ENCODE measurements around the gene FUCA2.
"Not testable (repeated sequence)": the region's sequence is repeated elsewhere in the genome, so short reads cannot be mapped to it uniquely, and the experiment has no call there.

Gene FUCA2

GRCh38 chr6:143450453-143451371 lies 60.8 kb downstream of the FUCA2 start, which contains the start of the genes ADAT2 and PEX3:
Gene ADAT2, minus strand, starts transcription at chr6:143450695. Its CDS starts 37 bp downstream, at chr6:143450658.
Gene PEX3, plus strand, starts transcription at chr6:143450805. Its CDS starts 238 bp downstream, at chr6:143451043.
- peak within 1 kb of the TSS; percentile 97 for H2AFZ ChIP-seq (ENCODE audit: low read length)
- peak within 1 kb of the TSS; percentile 82 for H3K9ac ChIP-seq (ENCODE audit: low read depth, low read length, poor library complexity, severe bottlenecking)
- H3K79me2 ChIP-seq (ENCODE audit: insufficient read depth, low read length), result peaks cover 70% of the 10 kb centered on the region
- H3F3A ChIP-seq (ENCODE audit: low read depth), result peaks cover 13% of the 10 kb centered on the region; the same call in 1 of the 2 replicates
- peak within 1 kb of the TSS; percentile 93 for H3K4me2 ChIP-seq (ENCODE audit: low read depth, low read length, poor library complexity, severe bottlenecking)
- no peaks in the 10 kb centered on the region for H4K20me1 ChIP-seq (ENCODE audit: insufficient read depth, low read length, poor library complexity, severe bottlenecking)
- peaks cover 44% of the 10 kb centered on the region for H3K4me1 ChIP-seq (ENCODE audit: insufficient read depth, low read length, poor library complexity, severe bottlenecking)
- TF ChIP-seq EZH2phosphoT487 (IDR thresholded peaks at IDR 0.05; ENCODE audit: borderline replicate concordance) (no peak), CTCF (conservative IDR thresholded peaks at IDR 0.05; ENCODE audit: low read length) (no peak)
- H3K9me3 ChIP-seq (ENCODE audit: insufficient read depth, low read depth, low read length), result no peaks in the 10 kb centered on the region
- no peaks in the 10 kb centered on the region for H3K27me3 ChIP-seq (ENCODE audit: insufficient read depth, low read length, poor library complexity, severe bottlenecking)
- H3K9me2 ChIP-seq (replicated peaks; ENCODE audit: low read depth, low read length), result no peaks in the 10 kb centered on the region
- H3K4me3 ChIP-seq (ENCODE audit: low read length, poor library complexity, severe bottlenecking), result peak within 1 kb of the TSS; percentile 98
- H3K36me3 ChIP-seq (ENCODE audit: insufficient read depth, low read length), result no peaks in the 10 kb centered on the region

GRCh38 chr6:143449714-143450452 lies 61.6 kb downstream of the FUCA2 start:
- Histone ChIP-seq H3K36me3 (ENCODE audit: insufficient read depth, low read length) (no peaks in the 10 kb centered on the region), H2AFZ (ENCODE audit: low read length) (peak overlapping the region; percentile 97), H3K9ac (ENCODE audit: low read depth, low read length, poor library complexity, severe bottlenecking) (peak overlapping the region; percentile 82), H3F3A (ENCODE audit: low read depth) (peaks cover 13% of the 10 kb centered on the region; the same call in 1 of the 2 replicates), H3K9me3 (ENCODE audit: insufficient read depth, low read depth, low read length) (no peaks in the 10 kb centered on the region), H4K20me1 (ENCODE audit: insufficient read depth, low read length, poor library complexity, severe bottlenecking) (no peaks in the 10 kb centered on the region), H3K4me1 (ENCODE audit: insufficient read depth, low read length, poor library complexity, severe bottlenecking) (peaks cover 48% of the 10 kb centered on the region), H3K79me2 (ENCODE audit: insufficient read depth, low read length) (peaks cover 64% of the 10 kb centered on the region), H3K4me2 (ENCODE audit: low read depth, low read length, poor library complexity, severe bottlenecking) (peak overlapping the region; percentile 93), H3K9me2 (replicated peaks; ENCODE audit: low read depth, low read length) (no peaks in the 10 kb centered on the region), H3K27me3 (ENCODE audit: insufficient read depth, low read length, poor library complexity, severe bottlenecking) (no peaks in the 10 kb centered on the region), H3K4me3 (ENCODE audit: low read length, poor library complexity, severe bottlenecking) (peak overlapping the region; percentile 98)
- TF ChIP-seq CTCF (conservative IDR thresholded peaks at IDR 0.05; ENCODE audit: low read length), result no peak
- no peak for TF ChIP-seq EZH2phosphoT487 (IDR thresholded peaks at IDR 0.05; ENCODE audit: borderline replicate concordance)

- Histone ChIP-seq H3K79me2 (ENCODE audit: insufficient read depth, low read length) (peaks cover 57% of the 10 kb centered on the region), H3F3A (ENCODE audit: low read depth) (peaks cover 13% of the 10 kb centered on the region; the same call in 1 of the 2 replicates), H3K4me3 (ENCODE audit: low read length, poor library complexity, severe bottlenecking) (peak overlapping the region; percentile 98)
These were observed 62.3 kb downstream of the FUCA2 start for GRCh38 chr6:143449082-143449713.

GRCh38 chr6:143447865-143448264 lies 63.7 kb downstream of the FUCA2 start:
- not testable (repeated sequence) for H3K36me3 ChIP-seq (ENCODE audit: insufficient read depth, low read length); H3K27me3 ChIP-seq (ENCODE audit: insufficient read depth, low read length, poor library complexity, severe bottlenecking); H4K20me1 ChIP-seq (ENCODE audit: insufficient read depth, low read length, poor library complexity, severe bottlenecking); H2AFZ ChIP-seq (ENCODE audit: low read length); H3K9me3 ChIP-seq (ENCODE audit: insufficient read depth, low read depth, low read length); H3K9ac ChIP-seq (ENCODE audit: low read depth, low read length, poor library complexity, severe bottlenecking); H3K4me3 ChIP-seq (ENCODE audit: low read length, poor library complexity, severe bottlenecking); H3K9me2 ChIP-seq (replicated peaks; ENCODE audit: low read depth, low read length)
- H3K4me2 ChIP-seq (ENCODE audit: low read depth, low read length, poor library complexity, severe bottlenecking), result peak overlapping the region; percentile 50
- H3K79me2 ChIP-seq (ENCODE audit: insufficient read depth, low read length), result peaks cover 46% of the 10 kb centered on the region
- H3K4me1 ChIP-seq (ENCODE audit: insufficient read depth, low read length, poor library complexity, severe bottlenecking), result peaks cover 37% of the 10 kb centered on the region
- H3F3A ChIP-seq (ENCODE audit: low read depth), result peaks cover 13% of the 10 kb centered on the region; the same call in 1 of the 2 replicates

More at GRCh38 chr6:143449082-143449713, 62.3 kb downstream of the FUCA2 start:
- peak overlapping the region; percentile 93 for H3K4me2 ChIP-seq (ENCODE audit: low read depth, low read length, poor library complexity, severe bottlenecking)
- no peaks in the 10 kb centered on the region for H3K9me3 ChIP-seq (ENCODE audit: insufficient read depth, low read depth, low read length)
- TF ChIP-seq EZH2phosphoT487 (IDR thresholded peaks at IDR 0.05; ENCODE audit: borderline replicate concordance) (no peak), CTCF (conservative IDR thresholded peaks at IDR 0.05; ENCODE audit: low read length) (no peak)
- H3K36me3 ChIP-seq (ENCODE audit: insufficient read depth, low read length), result no peaks in the 10 kb centered on the region
- no peaks in the 10 kb centered on the region for H3K27me3 ChIP-seq (ENCODE audit: insufficient read depth, low read length, poor library complexity, severe bottlenecking)
- H4K20me1 ChIP-seq (ENCODE audit: insufficient read depth, low read length, poor library complexity, severe bottlenecking), result no peaks in the 10 kb centered on the region
- no peaks in the 10 kb centered on the region for H3K9me2 ChIP-seq (replicated peaks; ENCODE audit: low read depth, low read length)
- H3K4me1 ChIP-seq (ENCODE audit: insufficient read depth, low read length, poor library complexity, severe bottlenecking), result peaks cover 42% of the 10 kb centered on the region
- H2AFZ ChIP-seq (ENCODE audit: low read length), result peak overlapping the region; percentile 97
- H3K9ac ChIP-seq (ENCODE audit: low read depth, low read length, poor library complexity, severe bottlenecking), result peak overlapping the region; percentile 82
